HPDE6-E6E7 (cell line): ENCODE data around the gene KRT81.
"Not testable (repeated sequence)": the region's sequence is repeated elsewhere in the genome, so short reads cannot be mapped to it uniquely, and the experiment has no call there.

ENCODE experiments used
- DNase-seq: peaks from one replicate; pipeline ENCODE4 v3.0.0; 2011; ENCODE audit warnings: missing footprints; ENCODE audit errors: extremely low spot score

The KRT81 gene

GRCh38 chr12:52253391-52254179 lies 37.7 kb downstream of the KRT81 start:
- DNase-seq = no peak

GRCh38 chr12:52252728-52253343 lies 38.5 kb downstream of the KRT81 start:
- DNase-seq = no peak

GRCh38 chr12:52252175-52252615 lies 39.1 kb downstream of the KRT81 start:
- DNase-seq = not testable (repeated sequence)

- no peak for DNase-seq
Measured at GRCh38 chr12:52251367-52252051, 39.8 kb downstream of the KRT81 start.

GRCh38 chr12:52250048-52250990 lies 41.0 kb downstream of the KRT81 start:
- no peak for DNase-seq

- no peak for DNase-seq
Measured at GRCh38 chr12:52249511-52250047, 41.8 kb downstream of the KRT81 start.

- no peak for DNase-seq
Measured at GRCh38 chr12:52248541-52249461, 42.5 kb downstream of the KRT81 start.

- no peak for DNase-seq
Measured at GRCh38 chr12:52247622-52248540, 43.5 kb downstream of the KRT81 start.

GRCh38 chr12:52246720-52247621 lies 44.4 kb downstream of the KRT81 start:
- DNase-seq = no peak

- DNase-seq = no peak
Measured at GRCh38 chr12:52245962-52246569, 45.3 kb downstream of the KRT81 start.

GRCh38 chr12:52245259-52245961 lies 45.9 kb downstream of the KRT81 start:
- no peak for DNase-seq

- no peak for DNase-seq
Measured at GRCh38 chr12:52244615-52244994, 46.7 kb downstream of the KRT81 start.

GRCh38 chr12:52243856-52244614 lies 47.3 kb downstream of the KRT81 start:
- peak; percentile 88 for DNase-seq

- DNase-seq = no peak
Measured at GRCh38 chr12:52243259-52243855, 48.0 kb downstream of the KRT81 start.

GRCh38 chr12:52242442-52243258 lies 48.7 kb downstream of the KRT81 start:
- DNase-seq = no peak
